ENCODE results near the gene HEYL.

DNA sequence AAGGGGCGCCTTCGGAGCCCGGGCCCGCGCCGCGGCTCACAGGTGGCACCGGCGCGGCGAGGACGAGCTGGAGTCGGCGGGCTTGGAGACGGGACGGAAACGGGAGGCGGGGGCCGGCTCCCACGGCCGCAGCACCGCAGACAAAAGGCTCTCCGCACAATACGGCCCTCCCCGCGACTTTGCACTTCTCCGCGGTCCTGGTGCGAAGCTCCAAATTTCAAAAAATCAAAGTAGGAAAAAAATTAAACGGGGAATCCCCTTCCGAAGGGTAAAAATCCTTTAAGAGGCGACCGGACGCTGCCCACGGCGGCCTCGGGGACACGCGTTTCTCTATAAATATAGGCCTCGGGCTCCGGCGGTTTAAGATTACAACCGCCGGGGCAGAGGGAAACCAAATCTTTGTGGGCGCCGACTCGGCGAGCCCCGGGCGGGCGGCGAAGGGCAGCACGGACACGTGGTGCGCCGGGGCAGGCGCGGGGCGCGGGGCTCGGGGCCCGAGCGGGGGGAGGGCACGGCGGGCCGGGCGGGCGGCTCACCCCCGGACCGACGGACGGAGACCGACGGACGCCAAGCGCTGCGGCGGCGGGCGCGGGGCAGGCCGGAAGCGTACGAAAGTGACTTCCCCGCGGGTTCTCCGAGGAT, 63.3 kb downstream of the HEYL start:
- TF ChIP-seq, protein P1, sequence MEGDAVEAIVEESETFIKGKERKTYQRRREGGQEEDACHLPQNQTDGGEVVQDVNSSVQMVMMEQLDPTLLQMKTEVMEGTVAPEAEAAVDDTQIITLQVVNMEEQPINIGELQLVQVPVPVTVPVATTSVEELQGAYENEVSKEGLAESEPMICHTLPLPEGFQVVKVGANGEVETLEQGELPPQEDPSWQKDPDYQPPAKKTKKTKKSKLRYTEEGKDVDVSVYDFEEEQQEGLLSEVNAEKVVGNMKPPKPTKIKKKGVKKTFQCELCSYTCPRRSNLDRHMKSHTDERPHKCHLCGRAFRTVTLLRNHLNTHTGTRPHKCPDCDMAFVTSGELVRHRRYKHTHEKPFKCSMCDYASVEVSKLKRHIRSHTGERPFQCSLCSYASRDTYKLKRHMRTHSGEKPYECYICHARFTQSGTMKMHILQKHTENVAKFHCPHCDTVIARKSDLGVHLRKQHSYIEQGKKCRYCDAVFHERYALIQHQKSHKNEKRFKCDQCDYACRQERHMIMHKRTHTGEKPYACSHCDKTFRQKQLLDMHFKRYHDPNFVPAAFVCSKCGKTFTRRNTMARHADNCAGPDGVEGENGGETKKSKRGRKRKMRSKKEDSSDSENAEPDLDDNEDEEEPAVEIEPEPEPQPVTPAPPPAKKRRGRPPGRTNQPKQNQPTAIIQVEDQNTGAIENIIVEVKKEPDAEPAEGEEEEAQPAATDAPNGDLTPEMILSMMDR (conservative IDR thresholded peaks at IDR 0.05 in 1 of 2, IDR thresholded peaks at IDR 0.05 in 1 of 2; ENCODE audit: low read depth in 1 of 2, low read length in 2 of 2): no peak
- TF ChIP-seq EZH2 (IDR thresholded peaks at IDR 0.05; ENCODE audit: low read length, missing control alignments): no peak

Data from fibroblast of lung (primary cell).